GM20000 (cell line): Measurements from ENCODE around the gene PRELID3B.

Experiments used
- DNase-seq: peaks from one replicate; pipeline ENCODE4 v3.0.0; 2012; ENCODE audit warnings: low spot score
- CTCF ChIP-seq: IDR thresholded peaks from 2 replicates; pipeline ENCODE4 v1.5.1; 2012; ENCODE audit warnings: mild to moderate bottlenecking, control low read depth; ENCODE audit errors: extremely low read depth, missing control alignments

Gene PRELID3B

GRCh38 chr20:59025511-59025910, 17.1 kb downstream of the PRELID3B start:
- no peak for TF ChIP-seq CTCF
- DNase-seq, result no peak

- no peak for DNase-seq
- no peak for TF ChIP-seq CTCF
These were observed 17.5 kb downstream of the PRELID3B start for GRCh38 chr20:59025086-59025485.

- no peak for DNase-seq
- TF ChIP-seq CTCF, result no peak
These were observed 18.5 kb downstream of the PRELID3B start for GRCh38 chr20:59024111-59024530.

GRCh38 chr20:59023616-59024015, 19.0 kb downstream of the PRELID3B start:
- DNase-seq, result no peak
- TF ChIP-seq CTCF, result no peak

GRCh38 chr20:59022754-59023153, 19.8 kb downstream of the PRELID3B start:
- no peak for DNase-seq
- no peak for TF ChIP-seq CTCF

DNA sequence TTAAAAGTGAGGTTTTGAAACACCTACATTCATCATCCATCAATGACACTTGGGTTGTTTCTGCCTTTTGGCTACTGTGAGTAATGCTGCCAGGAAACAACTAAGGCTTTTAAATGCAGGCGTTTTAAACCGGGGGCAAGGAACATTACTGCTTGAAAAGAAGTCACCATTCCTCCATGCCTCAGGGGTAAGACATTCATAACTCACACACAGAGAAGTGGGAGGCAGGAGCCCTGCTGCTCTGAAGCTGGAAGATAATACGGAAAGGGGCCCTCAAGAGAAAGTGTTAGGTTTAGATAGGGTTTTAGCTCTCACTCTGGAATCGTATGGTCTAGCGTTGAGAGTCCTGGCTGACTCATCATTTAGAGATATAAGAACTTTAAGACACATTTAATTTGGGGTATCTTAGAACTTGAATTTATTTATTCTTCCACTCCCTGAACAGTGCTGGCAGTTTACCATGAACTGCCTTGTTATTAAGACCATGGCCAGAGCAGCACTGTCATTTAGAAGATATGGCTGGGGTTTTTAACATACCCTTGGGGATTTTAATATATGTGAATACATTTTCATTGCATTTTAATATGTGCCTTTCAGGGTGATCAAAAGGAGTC, 21.5 kb downstream of the PRELID3B start:
- DNase-seq, result no peak
- TF ChIP-seq CTCF, result no peak

- no peak for TF ChIP-seq CTCF
- no peak for DNase-seq
These were observed 23.4 kb downstream of the PRELID3B start, which contains the start of gene TUBB1 for GRCh38 chr20:59019217-59019616. TUBB1 (plus strand) TSS chr20:59019429; CDS start chr20:59019523, 94 bp downstream.
